ENCODE measurements around the gene RLBP1. TPM values are rescaled to one million over a fixed set of nuclear protein-coding genes. Genes with fewer than 3 reads are reported as not detected.

Gene RLBP1
- total and polyA plus RNA-seq, 10 of the 15 experiments (the other 5 are each of a cell fraction or from before 2014, with no cell fraction given) = 0.06 TPM; not detected in 9

- peaks cover 17% of the 10 kb centered on the region for H3K4me1 ChIP-seq (ENCODE audit: control insufficient read depth, insufficient read depth, low read length)
- DNase-seq (ENCODE audit: low read depth, low spot score) (no peak), ATAC-seq (no peak), FAIRE-seq (no peak)
- ChIA-PET CTCF (interaction anchor here (1.3 to 5.9 kb wide), 2 partner anchors 10 to 15 kb away, joined by 3 to 71 read pairs; no protein-coding TSS in a partner anchor), POLR2A (no interaction called here), RAD21 (ENCODE audit: unreplicated experiment) (no interaction called here), SMC1A (ENCODE audit: uncharacterized antibody, unreplicated experiment) (interaction anchor here (2.3 kb wide), 1 partner anchor 14 kb away, joined by 10 read pairs; no protein-coding TSS in a partner anchor)
- H2AFZ ChIP-seq (ENCODE audit: control insufficient read depth, low read depth, low read length) = no peak overlapping the region
- H3K9ac ChIP-seq (ENCODE audit: control insufficient read depth, insufficient read depth, low read length) = no peak overlapping the region
- 90% methylated on average over 5 of the region's 5 CpGs for WGBS (ENCODE audit: insufficient coverage, insufficient replicate concordance, low lambda C conversion rate, missing lambda C conversion rate)
- in situ Hi-C loops (cut with MboI) (no loop called here), intact Hi-C loops (cut with micrococcal nuclease; ENCODE audit: unreplicated experiment) (no loop called here)
- H3K27ac ChIP-seq (ENCODE audit: control insufficient read depth, insufficient read depth) = no peak overlapping the region
- no peaks in the 10 kb centered on the region; a peak in 1 of 4 replicates for H3K36me3 ChIP-seq (ENCODE audit: control insufficient read depth in 2 of 2, insufficient read depth in 2 of 2, low read length in 1 of 2)
- H3K4me3 ChIP-seq = no peak overlapping the region
- no peaks in the 10 kb centered on the region for H4K20me1 ChIP-seq (ENCODE audit: control insufficient read depth, insufficient read depth)
- no peaks in the 10 kb centered on the region for H3K9me3 ChIP-seq (replicated peaks; ENCODE audit: control insufficient read depth, insufficient read depth, low read length)
- no peaks in the 10 kb centered on the region for H3K79me2 ChIP-seq (ENCODE audit: control insufficient read depth, insufficient read depth, low read length)
- no peak for TF ChIP-seq CBX5 (IDR thresholded peaks at IDR 0.05; ENCODE audit: low read depth)
- peak; percentile 25; the same call in 1 of the 2 replicates for TF ChIP-seq PKNOX1 (IDR thresholded peaks at IDR 0.05)
- TF ChIP-seq NFIC (IDR thresholded peaks at IDR 0.05; ENCODE audit: low read depth, low read length) = no peak
- no TSS peak for BruUV-seq (replicated peaks)
- no peaks in the 10 kb centered on the region for H3K27me3 ChIP-seq (replicated peaks in 1 of 2; ENCODE audit: control insufficient read depth in 2 of 2, insufficient read depth in 2 of 2, low read length in 1 of 2)
- no peak overlapping the region for H3K4me2 ChIP-seq (ENCODE audit: control insufficient read depth, insufficient read depth)
These were observed 57.9 kb downstream of the RLBP1 start for GRCh38 chr15:89163271-89164055.

GRCh38 chr15:89161666-89162065 lies 59.7 kb downstream of the RLBP1 start:
- in situ Hi-C loops (cut with MboI) (no loop called here), intact Hi-C loops (cut with micrococcal nuclease; ENCODE audit: unreplicated experiment) (no loop called here)
- Histone ChIP-seq H3K4me1 (ENCODE audit: control insufficient read depth, insufficient read depth, low read length) (peaks cover under 1% of the 10 kb centered on the region; the same call in 1 of the 2 replicates), H3K4me3 (no peak overlapping the region), H3K9me3 (replicated peaks; ENCODE audit: control insufficient read depth, insufficient read depth, low read length) (no peaks in the 10 kb centered on the region), H3K27me3 (replicated peaks in 1 of 2; ENCODE audit: control insufficient read depth in 2 of 2, insufficient read depth in 2 of 2, low read length in 1 of 2) (no peaks in the 10 kb centered on the region), H4K20me1 (ENCODE audit: control insufficient read depth, insufficient read depth) (no peaks in the 10 kb centered on the region), H3K36me3 (ENCODE audit: control insufficient read depth in 2 of 2, insufficient read depth in 2 of 2, low read length in 1 of 2) (no peaks in the 10 kb centered on the region; a peak in 2 of 4 replicates), H3K9ac (ENCODE audit: control insufficient read depth, insufficient read depth, low read length) (no peak overlapping the region), H3K4me2 (ENCODE audit: control insufficient read depth, insufficient read depth) (no peak overlapping the region), H3K79me2 (ENCODE audit: control insufficient read depth, insufficient read depth, low read length) (no peaks in the 10 kb centered on the region), H2AFZ (ENCODE audit: control insufficient read depth, low read depth, low read length) (no peak overlapping the region), H3K27ac (ENCODE audit: control insufficient read depth, insufficient read depth) (no peak overlapping the region)
- ChIA-PET POLR2A (no interaction called here), CTCF (no interaction called here), SMC1A (ENCODE audit: uncharacterized antibody, unreplicated experiment) (interaction anchor here (2.6 kb wide), 1 partner anchor 12 kb away, joined by 10 read pairs; no protein-coding TSS in a partner anchor), RAD21 (ENCODE audit: unreplicated experiment) (no interaction called here)
- no TSS peak for BruUV-seq (replicated peaks)
- FAIRE-seq = no peak
- no peak for DNase-seq (ENCODE audit: low read depth, low spot score)
- WGBS (ENCODE audit: insufficient coverage, insufficient replicate concordance, low lambda C conversion rate, missing lambda C conversion rate) = 96% methylated on average over 3 of the region's 3 CpGs
- no peak for ATAC-seq
- TF ChIP-seq WRNIP1 (IDR thresholded peaks at IDR 0.05; ENCODE audit: borderline replicate concordance, low read depth, low read length) (no peak), PKNOX1 (IDR thresholded peaks at IDR 0.05) (no peak)
